ENCODE measurements around the gene PPP1R3C. TPM values are rescaled to one million over a fixed set of nuclear protein-coding genes. Genes with fewer than 3 reads are reported as not detected.

PPP1R3C gene
- total RNA-seq, 1 donor from 2014 or later: 1.8 TPM

- TF ChIP-seq CTCF (IDR thresholded peaks at IDR 0.05; ENCODE audit: insufficient read depth, low read length, poor library complexity, severe bottlenecking): no peak
- no peak for DNase-seq (ENCODE audit: low read depth)
- no peak overlapping the region for H3K4me3 ChIP-seq (ENCODE audit: low read depth, low read length)
- H3K27me3 ChIP-seq (ENCODE audit: control insufficient read depth, insufficient read depth, low read length): no peaks in the 10 kb centered on the region
- no peaks in the 10 kb centered on the region for H3K36me3 ChIP-seq (ENCODE audit: control insufficient read depth, insufficient read depth, low read length)
Measured at GRCh38 chr10:91587710-91588638, 44.9 kb downstream of the PPP1R3C start.

- TF ChIP-seq CTCF (IDR thresholded peaks at IDR 0.05; ENCODE audit: insufficient read depth, low read length, poor library complexity, severe bottlenecking): no peak
- H3K4me3 ChIP-seq (ENCODE audit: low read depth, low read length): no peak overlapping the region
- no peak for DNase-seq (ENCODE audit: low read depth)
- H3K36me3 ChIP-seq (ENCODE audit: control insufficient read depth, insufficient read depth, low read length): no peaks in the 10 kb centered on the region
- no peaks in the 10 kb centered on the region for H3K27me3 ChIP-seq (ENCODE audit: control insufficient read depth, insufficient read depth, low read length)
Measured at GRCh38 chr10:91582153-91582554, 50.7 kb downstream of the PPP1R3C start.

DNA sequence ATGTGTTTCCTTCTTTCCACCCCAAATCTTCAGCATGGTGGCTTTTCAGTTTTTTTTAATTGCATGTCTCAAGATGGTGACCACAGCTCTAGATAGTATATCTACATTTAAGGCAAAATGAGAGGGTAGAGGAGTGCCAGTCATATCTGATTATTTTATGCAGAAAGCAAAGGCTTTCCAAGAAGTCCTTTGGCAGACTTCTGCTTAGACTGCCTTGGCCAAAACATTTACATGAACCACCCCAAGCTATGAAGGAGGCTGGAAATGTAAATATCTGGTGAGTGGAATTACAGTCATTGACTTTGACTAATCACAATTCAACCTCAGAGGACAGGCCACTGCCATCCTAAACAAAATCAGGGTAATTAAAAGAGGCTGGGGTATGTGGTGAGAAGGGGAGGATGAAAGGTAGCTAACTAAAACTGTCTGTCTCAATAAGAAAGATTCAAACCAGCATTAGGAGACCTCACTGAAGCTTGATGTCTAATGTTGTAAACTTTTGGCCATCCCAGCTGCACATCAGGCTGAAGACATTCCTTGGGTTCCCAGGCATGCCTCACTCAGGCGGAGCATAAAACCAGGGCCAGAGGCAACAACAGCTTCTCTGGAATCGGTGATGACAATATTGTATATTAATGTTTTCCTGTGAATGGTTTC is 53.4 kb downstream of the PPP1R3C start:
- Histone ChIP-seq H3K36me3 (ENCODE audit: control insufficient read depth, insufficient read depth, low read length) (no peaks in the 10 kb centered on the region), H3K27me3 (ENCODE audit: control insufficient read depth, insufficient read depth, low read length) (no peaks in the 10 kb centered on the region), H3K4me3 (ENCODE audit: low read depth, low read length) (no peak overlapping the region)
- no peak for TF ChIP-seq CTCF (IDR thresholded peaks at IDR 0.05; ENCODE audit: insufficient read depth, low read length, poor library complexity, severe bottlenecking)
- no peak for DNase-seq (ENCODE audit: low read depth)

Other genes with a start within 250 kb of the PPP1R3C start
- 7.2 and 10.4 TPM in 2 replicates for gene HECTD2, start 222.7 kb downstream of the PPP1R3C start, total RNA-seq
- gene TNKS2, start 165.4 kb upstream of the PPP1R3C start, total RNA-seq: 57.6 and 58.1 TPM in 2 replicates

All from kidney epithelial cell (primary cell).